ENCODE measurements around the gene ARHGAP24.

The ARHGAP24 gene

GRCh38 chr4:85544751-85545150, 69.8 kb downstream of the ARHGAP24 start:
- no peaks in the 10 kb centered on the region for H3K4me1 ChIP-seq (ENCODE audit: low read length)
- no peaks in the 10 kb centered on the region for H4K20me1 ChIP-seq (ENCODE audit: insufficient read depth, low read length)
- H3K4me2 ChIP-seq (ENCODE audit: low read depth, low read length): no peak overlapping the region
- no peaks in the 10 kb centered on the region for H3F3A ChIP-seq (ENCODE audit: insufficient read depth, low read length)
- TF ChIP-seq CTCF (IDR thresholded peaks at IDR 0.05; ENCODE audit: low read length): no peak
- no peak for TF ChIP-seq EZH2 (optimal IDR thresholded peaks at IDR 0.05; ENCODE audit: low read depth, low read length)
- TF ChIP-seq EZH2phosphoT487 (IDR thresholded peaks at IDR 0.05; ENCODE audit: low read length): no peak
- H3K36me3 ChIP-seq (replicated peaks; ENCODE audit: insufficient read depth, low read length): no peaks in the 10 kb centered on the region
- no peaks in the 10 kb centered on the region for H3K9me3 ChIP-seq (replicated peaks; ENCODE audit: insufficient read depth, low read length)
- no peak overlapping the region for H3K27ac ChIP-seq (ENCODE audit: low read length)
- no peaks in the 10 kb centered on the region for H3K27me3 ChIP-seq (replicated peaks; ENCODE audit: insufficient read depth, low read length)
- DNase-seq: no peak
- H3K9me2 ChIP-seq (replicated peaks; ENCODE audit: insufficient read depth, low read length): no peaks in the 10 kb centered on the region
- H2AFZ ChIP-seq (ENCODE audit: low read length): no peak overlapping the region
- H3K9ac ChIP-seq (ENCODE audit: low read length): no peak overlapping the region
- no peaks in the 10 kb centered on the region for H3K79me2 ChIP-seq (ENCODE audit: low read length)
- no peak overlapping the region for H3K4me3 ChIP-seq (ENCODE audit: low read length)

GRCh38 chr4:85548116-85548515, 73.2 kb downstream of the ARHGAP24 start:
- Histone ChIP-seq H2AFZ (ENCODE audit: low read length) (no peak overlapping the region), H3K4me2 (ENCODE audit: low read depth, low read length) (no peak overlapping the region), H4K20me1 (ENCODE audit: insufficient read depth, low read length) (no peaks in the 10 kb centered on the region), H3K36me3 (replicated peaks; ENCODE audit: insufficient read depth, low read length) (no peaks in the 10 kb centered on the region), H3K27ac (ENCODE audit: low read length) (no peak overlapping the region), H3K79me2 (ENCODE audit: low read length) (no peaks in the 10 kb centered on the region), H3K9me2 (replicated peaks; ENCODE audit: insufficient read depth, low read length) (no peaks in the 10 kb centered on the region), H3K27me3 (replicated peaks; ENCODE audit: insufficient read depth, low read length) (no peaks in the 10 kb centered on the region), H3F3A (ENCODE audit: insufficient read depth, low read length) (no peaks in the 10 kb centered on the region), H3K4me3 (ENCODE audit: low read length) (no peak overlapping the region), H3K9me3 (replicated peaks; ENCODE audit: insufficient read depth, low read length) (no peaks in the 10 kb centered on the region), H3K4me1 (ENCODE audit: low read length) (no peaks in the 10 kb centered on the region), H3K9ac (ENCODE audit: low read length) (no peak overlapping the region)
- TF ChIP-seq EZH2 (optimal IDR thresholded peaks at IDR 0.05; ENCODE audit: low read depth, low read length): no peak
- TF ChIP-seq EZH2phosphoT487 (IDR thresholded peaks at IDR 0.05; ENCODE audit: low read length): no peak
- no peak for TF ChIP-seq CTCF (IDR thresholded peaks at IDR 0.05; ENCODE audit: low read length)
- DNase-seq: no peak

- H3F3A ChIP-seq (ENCODE audit: insufficient read depth, low read length): no peaks in the 10 kb centered on the region
- DNase-seq: no peak
- no peaks in the 10 kb centered on the region for H3K9me2 ChIP-seq (replicated peaks; ENCODE audit: insufficient read depth, low read length)
- no peaks in the 10 kb centered on the region for H3K27me3 ChIP-seq (replicated peaks; ENCODE audit: insufficient read depth, low read length)
- no peaks in the 10 kb centered on the region for H3K9me3 ChIP-seq (replicated peaks; ENCODE audit: insufficient read depth, low read length)
- H2AFZ ChIP-seq (ENCODE audit: low read length): no peak overlapping the region
- no peaks in the 10 kb centered on the region for H4K20me1 ChIP-seq (ENCODE audit: insufficient read depth, low read length)
- H3K27ac ChIP-seq (ENCODE audit: low read length): no peak overlapping the region
- TF ChIP-seq EZH2phosphoT487 (IDR thresholded peaks at IDR 0.05; ENCODE audit: low read length) (no peak), CTCF (IDR thresholded peaks at IDR 0.05; ENCODE audit: low read length) (no peak), EZH2 (optimal IDR thresholded peaks at IDR 0.05; ENCODE audit: low read depth, low read length) (no peak)
- H3K4me1 ChIP-seq (ENCODE audit: low read length): no peaks in the 10 kb centered on the region
- H3K9ac ChIP-seq (ENCODE audit: low read length): no peak overlapping the region
- no peak overlapping the region for H3K4me2 ChIP-seq (ENCODE audit: low read depth, low read length)
- H3K36me3 ChIP-seq (replicated peaks; ENCODE audit: insufficient read depth, low read length): no peaks in the 10 kb centered on the region
- no peaks in the 10 kb centered on the region for H3K79me2 ChIP-seq (ENCODE audit: low read length)
- no peak overlapping the region for H3K4me3 ChIP-seq (ENCODE audit: low read length)
Observed at GRCh38 chr4:85548841-85549240, 73.9 kb downstream of the ARHGAP24 start.

Data from MM.1S (cell line).